SJCRH30 (cell line): Measurements from ENCODE around the gene GRHL1. TPM values are rescaled to one million over a fixed set of nuclear protein-coding genes. Genes with fewer than 3 reads are reported as not detected.
"Not testable (repeated sequence)": the region's sequence is repeated elsewhere in the genome, so short reads cannot be mapped to it uniquely, and the experiment has no call there.

ENCODE experiments used
- DNase-seq, 2 experiments: peaks; one replicate each; pipeline ENCODE4 v3.0.0-alpha.2; 2015 to 2020
- H3K27ac ChIP-seq: fragments of 250-450 bp; sonication (Bioruptor Pico); 2 replicates; pipeline ENCODE4 v1.5.1; 2020; ENCODE audit warnings: mild to moderate bottlenecking, moderate library complexity
- H3K27me3 ChIP-seq: fragments of 250-450 bp; sonication (Bioruptor Pico); 2 replicates; pipeline ENCODE4 v1.5.1; 2020; ENCODE audit warnings: mild to moderate bottlenecking, moderate library complexity
- H3K36me3 ChIP-seq: fragments of 250-450 bp; sonication (Bioruptor Pico); 2 replicates; pipeline ENCODE4 v1.5.1; 2020; ENCODE audit warnings: mild to moderate bottlenecking, moderate library complexity
- H3K4me1 ChIP-seq: fragments of 250-450 bp; sonication (Bioruptor Pico); 2 replicates; pipeline ENCODE4 v1.5.1; 2020; ENCODE audit warnings: mild to moderate bottlenecking, moderate library complexity
- H3K4me3 ChIP-seq: fragments of 250-450 bp; sonication (Bioruptor Pico); 2 replicates; pipeline ENCODE4 v1.5.1; 2020; ENCODE audit warnings: mild to moderate bottlenecking, moderate library complexity
- H3K9me3 ChIP-seq: fragments of 250-450 bp; sonication (Bioruptor Pico); replicated peaks from 2 replicates; pipeline ENCODE4 v1.5.1; 2020; ENCODE audit warnings: mild to moderate bottlenecking, moderate library complexity
- total RNA-seq: library from RNA; depleted of rRNA; stranded (reverse); fragments of >200 nt; shearing (Covaris generic); gene quantifications from 2 replicates; pipeline ENCODE4 v1.2.3, GENCODE V29; 2014

GRHL1 gene
- total RNA-seq, 1 experiment from 2014 or later, result 0.79 TPM

- H3K27ac ChIP-seq, H3K9me3 ChIP-seq, H3K27me3 ChIP-seq, H3K4me3 ChIP-seq, H3K36me3 ChIP-seq, H3K4me1 ChIP-seq, DNase-seq: not testable (repeated sequence)
Observed at GRCh38 chr2:10011606-10012325, 60.3 kb downstream of the GRHL1 start.

- not testable (repeated sequence) for H3K4me1 ChIP-seq, DNase-seq, H3K4me3 ChIP-seq, H3K27me3 ChIP-seq, H3K9me3 ChIP-seq, H3K27ac ChIP-seq, H3K36me3 ChIP-seq
Observed at GRCh38 chr2:10012366-10012962, 61.0 kb downstream of the GRHL1 start.

GRCh38 chr2:10012963-10013461 lies 61.5 kb downstream of the GRHL1 start:
- no peak for DNase-seq
- H3K36me3 ChIP-seq, result no peaks in the 10 kb centered on the region
- no peaks in the 10 kb centered on the region; the same call in 1 of the 2 replicates for H3K27me3 ChIP-seq
- H3K4me1 ChIP-seq, result peaks cover 2% of the 10 kb centered on the region
- H3K4me3 ChIP-seq, result no peak overlapping the region
- H3K9me3 ChIP-seq, result no peaks in the 10 kb centered on the region
- H3K27ac ChIP-seq, result no peak overlapping the region

- H3K9me3 ChIP-seq, H3K36me3 ChIP-seq, H3K4me1 ChIP-seq, H3K27ac ChIP-seq, H3K27me3 ChIP-seq, H3K4me3 ChIP-seq, DNase-seq: not testable (repeated sequence)
Observed at GRCh38 chr2:10013651-10014417, 62.3 kb downstream of the GRHL1 start.

GRCh38 chr2:10014418-10015190 lies 63.1 kb downstream of the GRHL1 start:
- Histone ChIP-seq H3K27me3 (0 out of 2 replicates have a peak, but pooled peaks cover 4% of the 10 kb centered on the region), H3K9me3 (0 out of 2 replicates have a peak, but pooled peaks cover 3% of the 10 kb centered on the region), H3K4me1 (no peaks in the 10 kb centered on the region), H3K36me3 (no peaks in the 10 kb centered on the region), H3K27ac (no peak overlapping the region), H3K4me3 (no peak overlapping the region)
- DNase-seq, result no peak

GRCh38 chr2:10015376-10015989 lies 64.0 kb downstream of the GRHL1 start:
- DNase-seq, H3K27ac ChIP-seq, H3K4me3 ChIP-seq, H3K27me3 ChIP-seq, H3K9me3 ChIP-seq, H3K36me3 ChIP-seq, H3K4me1 ChIP-seq: not testable (repeated sequence)

- 0 out of 2 replicates have a peak, but pooled peaks cover 3% of the 10 kb centered on the region for H3K9me3 ChIP-seq
- DNase-seq, result no peak
- no peaks in the 10 kb centered on the region for H3K4me1 ChIP-seq
- 0 out of 2 replicates have a peak, but pooled peaks cover 4% of the 10 kb centered on the region for H3K27me3 ChIP-seq
- no peak overlapping the region for H3K4me3 ChIP-seq
- H3K36me3 ChIP-seq, result no peaks in the 10 kb centered on the region
- H3K27ac ChIP-seq, result no peak overlapping the region
Observed at GRCh38 chr2:10016001-10016801, 64.7 kb downstream of the GRHL1 start.

- Histone ChIP-seq H3K27ac (no peak overlapping the region), H3K4me1 (no peaks in the 10 kb centered on the region), H3K9me3 (0 out of 2 replicates have a peak, but pooled peaks cover 3% of the 10 kb centered on the region), H3K4me3 (no peak overlapping the region), H3K36me3 (no peaks in the 10 kb centered on the region), H3K27me3 (0 out of 2 replicates have a peak, but pooled peaks cover 4% of the 10 kb centered on the region)
- DNase-seq, result no peak
Observed at GRCh38 chr2:10016802-10017258, 65.3 kb downstream of the GRHL1 start.

GRCh38 chr2:10017313-10017941 lies 65.9 kb downstream of the GRHL1 start:
- H3K27ac ChIP-seq, result no peak overlapping the region
- 0 out of 2 replicates have a peak, but pooled peaks cover 3% of the 10 kb centered on the region for H3K9me3 ChIP-seq
- H3K4me3 ChIP-seq, result no peak overlapping the region
- no peaks in the 10 kb centered on the region for H3K4me1 ChIP-seq
- H3K36me3 ChIP-seq, result no peaks in the 10 kb centered on the region
- 0 out of 2 replicates have a peak, but pooled peaks cover 4% of the 10 kb centered on the region for H3K27me3 ChIP-seq
- DNase-seq, result no peak

- 0 out of 2 replicates have a peak, but pooled peaks cover 3% of the 10 kb centered on the region for H3K9me3 ChIP-seq
- H3K27ac ChIP-seq, result no peak overlapping the region
- H3K36me3 ChIP-seq, result no peaks in the 10 kb centered on the region
- H3K4me3 ChIP-seq, result no peak overlapping the region
- no peaks in the 10 kb centered on the region for H3K4me1 ChIP-seq
- DNase-seq, result no peak
- 0 out of 2 replicates have a peak, but pooled peaks cover 4% of the 10 kb centered on the region for H3K27me3 ChIP-seq
Observed at GRCh38 chr2:10019174-10019573, 67.7 kb downstream of the GRHL1 start.

GRCh38 chr2:10019602-10020400 lies 68.3 kb downstream of the GRHL1 start:
- Histone ChIP-seq H3K4me1 (no peaks in the 10 kb centered on the region), H3K36me3 (no peaks in the 10 kb centered on the region), H3K4me3 (no peak overlapping the region), H3K27me3 (0 out of 2 replicates have a peak, but pooled peaks cover 4% of the 10 kb centered on the region), H3K27ac (no peak overlapping the region), H3K9me3 (0 out of 2 replicates have a peak, but pooled peaks cover 3% of the 10 kb centered on the region)
- no peak for DNase-seq

- Histone ChIP-seq H3K27ac (no peak overlapping the region), H3K36me3 (no peaks in the 10 kb centered on the region), H3K27me3 (0 out of 2 replicates have a peak, but pooled peaks cover 4% of the 10 kb centered on the region), H3K9me3 (0 out of 2 replicates have a peak, but pooled peaks cover 3% of the 10 kb centered on the region), H3K4me3 (no peak overlapping the region), H3K4me1 (no peaks in the 10 kb centered on the region)
- no peak for DNase-seq
Observed at GRCh38 chr2:10022041-10022421, 70.5 kb downstream of the GRHL1 start.
